A549 treated with AZD2906 at 1 μM for 4 hours (cell line): ENCODE measurements around the gene LMO4. TPM values are rescaled to one million over a fixed set of nuclear protein-coding genes. Genes with fewer than 3 reads are reported as not detected.

Experiments
- total RNA-seq: library from RNA; stranded (reverse); fragments of 200-300 nt; extraction: Qiagen RNA extraction; gene quantifications from 5 replicates; pipeline ENCODE4 v1.2.3, GENCODE V29; 2022

LMO4 gene
- 17.4 to 22.8 TPM (median 20.1 TPM) in 5 replicates for total RNA-seq

GRCh38 chr1:87328272-87329050 lies at the start of gene LMO4:
Gene LMO4 (plus strand): TSS chr1:87328880. CDS start chr1:87332016, 3,136 bp downstream.

